Mesenteric fat pad (tissue), 1 donor: Measurements from ENCODE around the gene DCUN1D2. TPM values are rescaled to one million over a fixed set of nuclear protein-coding genes. Genes with fewer than 3 reads are reported as not detected.
A peak's percentile ranks its signal among the peaks of the same experiment; 100 is the strongest.

ENCODE experiments used
- DNase-seq: peaks from one replicate; pipeline ENCODE4 v3.0.0-alpha.2; 2020; ENCODE audit warnings: low spot score
- total RNA-seq: library from RNA; stranded (reverse); fragmentation: NEBNext Ultra II Directional; extraction: Animal tissue kit (Norgen Biotek cat#: 25700); gene quantifications from one replicate; pipeline ENCODE4 v1.2.1, GENCODE V29; 2021
- donor health status: DM: yes; HTN: yes; CAD: no.

Gene DCUN1D2
- total RNA-seq, 1 donor from 2014 or later: 21.7 TPM

DNA sequence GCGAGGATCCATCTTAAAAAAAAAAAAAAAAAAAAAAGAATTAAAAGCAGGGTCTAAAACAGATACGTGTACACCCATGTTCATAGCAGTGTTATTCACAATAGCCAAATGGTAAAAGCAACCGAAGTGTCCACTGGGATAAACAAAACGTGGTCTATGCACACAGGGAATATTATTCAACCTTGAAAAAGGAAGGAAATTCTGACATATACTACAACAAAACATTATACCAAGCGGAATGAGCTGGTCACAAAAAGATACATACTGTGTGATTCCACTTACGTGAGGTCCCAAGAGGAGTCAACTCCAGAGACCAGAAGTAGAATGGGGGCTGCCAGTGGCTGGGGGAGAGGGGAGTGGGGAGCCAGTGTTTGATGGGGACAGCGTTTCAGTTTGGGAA, 22.5 kb downstream of the DCUN1D2 start:
- DNase-seq: no peak

DNA sequence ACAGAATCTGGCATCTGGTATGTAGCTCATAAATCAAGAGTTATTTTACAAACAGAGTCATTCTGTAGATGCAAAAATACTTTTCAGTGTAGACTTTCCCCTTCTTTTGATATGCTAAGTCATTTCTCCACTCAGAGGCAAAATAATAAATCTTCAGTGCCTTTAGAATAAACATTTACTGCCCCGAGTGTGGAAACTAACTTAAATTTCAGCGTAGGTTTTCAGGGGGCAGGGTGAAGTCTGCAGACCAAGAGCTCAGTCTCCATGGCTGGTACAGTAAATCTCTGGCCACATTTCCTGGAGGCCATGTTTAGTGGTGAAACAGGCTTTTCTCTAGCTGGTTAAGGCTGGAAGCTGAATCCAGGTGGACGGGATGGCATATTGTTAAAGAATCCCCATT, 24.1 kb downstream of the DCUN1D2 start:
- no peak for DNase-seq

- DNase-seq: no peak
Observed at GRCh38 chr13:113465300-113465699, 25.2 kb downstream of the DCUN1D2 start.

GRCh38 chr13:113464476-113464875, 26.0 kb downstream of the DCUN1D2 start:
- DNase-seq: no peak

- no peak for DNase-seq
Observed at GRCh38 chr13:113461022-113461751, 29.3 kb downstream of the DCUN1D2 start.

DNA sequence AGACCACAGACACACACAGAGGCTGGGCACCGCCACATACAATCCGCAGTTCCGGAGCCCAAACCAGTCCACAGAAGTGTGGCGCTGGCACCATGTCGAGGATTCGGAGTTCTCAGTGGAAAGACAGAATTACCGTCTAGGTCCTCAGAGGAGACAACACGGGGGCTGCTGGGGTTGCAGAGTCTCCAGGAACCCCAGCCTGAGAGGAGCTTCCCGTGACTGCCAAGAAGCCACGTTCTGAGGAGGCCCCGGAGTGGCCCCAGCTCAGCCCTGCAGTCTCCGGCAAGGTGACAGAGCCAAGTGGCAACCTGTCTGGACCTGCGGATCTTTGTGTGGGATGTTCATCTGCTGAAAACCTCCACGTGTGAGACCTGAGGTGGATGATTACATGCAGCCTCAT, 29.9 kb downstream of the DCUN1D2 start:
- no peak for DNase-seq

GRCh38 chr13:113460064-113460555, 30.4 kb downstream of the DCUN1D2 start:
- no peak for DNase-seq

GRCh38 chr13:113458253-113459065, 32.1 kb downstream of the DCUN1D2 start:
- peak; percentile 83 for DNase-seq

GRCh38 chr13:113457510-113457909, 33.0 kb downstream of the DCUN1D2 start:
- DNase-seq: peak; percentile 59

- DNase-seq: peak; percentile 39
Observed at GRCh38 chr13:113456116-113456702, 34.3 kb downstream of the DCUN1D2 start.

DNA sequence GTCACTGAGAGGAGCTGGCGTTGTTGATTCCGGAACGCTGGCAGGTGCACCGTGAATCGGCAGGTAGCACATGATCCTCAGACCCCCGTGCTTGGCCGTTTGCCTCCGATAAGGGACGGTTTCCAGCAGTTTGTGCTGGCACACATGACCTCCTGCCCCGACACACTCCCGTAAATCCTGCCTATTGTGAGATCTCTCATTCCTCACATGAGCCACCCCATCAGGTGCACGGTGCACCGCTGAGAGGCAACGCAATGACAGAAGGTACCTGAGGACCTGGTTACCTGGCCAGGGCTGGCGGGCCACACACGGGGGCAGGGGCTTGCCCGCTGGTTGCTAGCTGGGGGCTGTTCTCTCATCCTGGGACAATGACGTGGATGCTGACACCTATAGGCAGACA, 35.1 kb downstream of the DCUN1D2 start:
- peak; percentile 84 for DNase-seq

DNA sequence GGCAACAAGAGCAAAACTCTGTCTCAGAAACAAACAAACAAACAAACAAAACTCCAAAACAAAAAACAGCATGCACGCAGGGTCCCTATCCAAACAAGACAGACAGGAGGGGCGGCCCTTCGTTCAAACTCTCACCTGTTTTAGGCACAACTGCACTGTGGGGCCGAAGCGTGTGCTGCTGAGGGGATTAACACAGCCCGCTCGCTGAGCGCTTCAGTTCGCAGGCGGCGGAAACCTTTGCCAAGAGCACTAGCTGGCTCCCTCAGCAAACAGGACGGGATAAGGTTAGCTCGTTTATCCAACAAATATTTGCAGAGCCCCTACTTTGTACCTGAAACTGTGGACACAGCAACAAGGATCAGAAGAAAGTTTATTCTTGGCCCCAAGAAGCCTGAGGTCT, 35.6 kb downstream of the DCUN1D2 start:
- DNase-seq: peak; percentile 82

DNA sequence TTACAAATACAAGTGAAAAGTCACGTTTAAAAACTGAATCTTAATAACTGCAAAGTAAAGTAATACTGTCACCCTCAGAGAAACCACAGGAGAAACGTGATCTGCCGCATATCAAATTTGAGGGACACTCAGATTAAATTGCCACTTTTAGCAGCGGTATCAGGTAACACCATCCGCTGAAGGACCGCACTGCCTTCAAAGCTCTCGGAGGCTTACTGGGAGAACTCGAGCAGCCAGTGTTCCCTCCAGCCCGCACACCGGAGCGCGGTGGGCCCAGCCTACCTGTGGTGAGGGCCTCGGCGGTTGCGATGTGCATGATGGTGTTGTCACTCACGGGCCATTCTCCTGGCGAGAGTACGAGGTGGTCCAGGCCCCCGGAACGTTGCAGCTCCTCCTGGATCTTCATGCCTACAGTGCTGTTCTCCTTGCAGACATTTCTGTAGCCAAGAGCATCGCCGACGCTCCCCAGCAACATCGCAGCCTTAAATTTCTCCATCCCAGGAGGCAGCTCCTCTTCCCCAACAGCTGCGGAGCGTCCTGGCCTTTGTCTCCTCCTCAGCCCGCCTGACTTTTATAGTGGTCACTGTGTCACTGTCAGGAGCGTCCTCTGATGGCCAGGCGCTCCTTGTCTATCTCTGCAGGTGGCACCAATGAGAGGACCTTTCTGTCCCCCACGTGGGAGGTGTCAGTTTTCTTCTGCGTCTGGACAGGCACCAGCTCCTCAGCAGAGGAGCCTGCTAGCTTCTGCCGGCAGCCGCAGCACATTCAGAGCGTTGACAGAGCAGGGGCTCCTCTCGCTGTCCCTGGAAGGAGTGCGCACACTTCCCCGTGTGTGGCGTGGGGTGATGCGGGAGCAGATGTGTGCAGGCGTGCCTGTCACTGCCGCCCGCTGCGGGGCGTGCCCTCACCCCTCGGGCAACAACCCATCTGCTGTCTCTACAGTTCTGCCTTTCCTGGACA, 37.3 kb downstream of the DCUN1D2 start, which contains the start of gene ADPRHL1:
Gene ADPRHL1, minus strand, starts transcription at position 547 of the 960 bp plus-strand sequence. Its CDS starts 51 bp downstream, at position 496.
- peak; percentile 71 for DNase-seq

- no peak for DNase-seq
Observed at GRCh38 chr13:113452466-113452865, 38.0 kb downstream of the DCUN1D2 start.

DNA sequence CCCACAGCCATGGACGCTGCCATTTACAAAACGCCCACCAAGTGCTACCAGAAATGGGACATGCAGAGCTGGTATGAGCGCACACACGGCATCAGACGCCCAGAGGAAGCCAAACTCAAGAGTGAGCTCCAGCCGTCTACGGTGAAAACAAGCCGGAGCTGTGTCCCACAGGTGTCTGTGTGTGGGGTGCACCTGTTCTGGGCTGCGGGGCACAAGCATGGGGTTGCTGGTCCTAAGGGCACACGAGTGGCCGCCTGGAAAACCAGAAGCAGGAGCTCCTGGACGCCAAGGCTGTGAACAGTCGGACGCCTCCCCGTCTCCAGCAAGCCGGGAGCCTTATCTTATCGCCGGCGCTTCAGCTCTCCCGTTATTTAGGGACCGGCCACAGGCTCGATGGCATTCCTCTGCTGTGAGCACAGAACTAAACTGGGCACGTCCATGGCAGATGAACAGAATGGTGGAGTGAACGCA, 38.5 kb downstream of the DCUN1D2 start:
- DNase-seq: peak; percentile 76

DNA sequence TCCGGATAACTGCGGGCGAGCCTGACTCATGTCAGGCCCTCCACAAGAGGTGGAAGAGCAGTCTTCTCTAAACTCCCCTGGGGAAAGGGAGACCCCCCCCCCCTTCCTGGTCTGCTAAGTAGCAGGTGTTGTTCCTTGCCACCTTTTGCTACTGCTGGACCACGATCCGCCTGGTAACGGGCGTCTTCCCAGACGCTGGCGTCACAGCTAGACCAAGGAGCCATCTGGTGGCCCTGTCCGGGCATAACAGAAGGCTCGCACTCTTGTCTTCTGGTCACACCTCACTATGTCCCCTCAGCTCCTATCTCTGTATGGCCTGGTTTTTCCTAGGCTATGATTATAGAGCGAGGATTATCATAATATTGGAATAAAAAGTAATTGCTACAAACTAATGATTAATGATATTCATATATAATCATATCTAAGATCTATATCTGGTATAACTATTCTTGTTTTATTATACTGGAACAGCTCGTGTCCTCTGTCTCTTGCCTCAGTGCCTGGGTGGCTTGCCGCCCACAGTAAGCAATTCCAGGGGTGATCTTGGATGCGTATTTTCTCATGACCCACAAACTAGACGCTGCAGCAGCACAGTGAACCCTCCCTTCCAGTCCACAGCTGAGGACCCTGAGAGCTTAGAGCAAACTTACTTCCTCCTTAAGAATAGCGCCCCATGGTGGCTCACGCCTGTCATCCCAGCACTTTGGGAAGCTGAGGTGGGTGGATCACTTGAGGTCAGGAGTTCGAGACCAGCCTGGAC, 39.5 kb downstream of the DCUN1D2 start:
- peak; percentile 71 for DNase-seq

- peak; percentile 26 for DNase-seq
Observed at GRCh38 chr13:113450348-113450744, 40.2 kb downstream of the DCUN1D2 start.

DNA sequence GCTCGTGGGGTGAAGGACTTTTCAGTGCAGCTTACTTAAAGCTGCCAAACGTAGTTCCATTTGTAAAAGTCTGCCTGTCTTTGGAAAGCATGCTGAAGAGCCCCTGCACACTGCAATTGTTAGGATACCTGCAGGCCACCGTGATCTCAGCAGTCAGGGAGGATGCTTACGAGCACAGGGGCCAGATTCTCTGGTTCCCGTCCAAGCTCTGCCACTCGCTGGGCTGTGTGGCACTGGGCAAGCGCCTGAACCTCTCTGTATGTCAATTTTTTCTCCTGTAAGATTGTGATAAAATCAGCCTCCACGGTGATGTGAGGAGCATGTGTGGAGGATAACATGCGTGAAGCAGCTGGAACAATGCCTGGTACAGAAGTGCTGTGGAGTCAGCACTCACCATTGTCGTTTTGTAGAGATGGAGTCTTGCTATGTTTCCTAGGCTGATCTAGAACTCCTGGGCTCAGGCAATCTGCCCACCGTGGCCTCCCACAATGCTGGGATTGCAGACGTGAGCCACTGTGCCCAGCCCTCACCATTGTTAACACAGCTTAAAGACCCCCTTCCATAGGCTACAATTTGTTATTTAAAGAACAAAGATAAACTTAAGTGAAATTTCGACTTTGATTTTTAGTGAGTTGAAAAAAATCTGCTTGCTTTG, 40.7 kb downstream of the DCUN1D2 start:
- peak; percentile 55 for DNase-seq
